Activated naive CD4-positive, alpha-beta T cell treated with anti-CD3 and anti-CD28 coated beads, Interleukin-2, amount 10 ng/mL, durations not matched to agents 7 days and 5 days (primary cell): Measurements from ENCODE around the gene APCDD1.

ENCODE experiments used
- CTCF ChIA-PET: fragments of 350-600 bp; sonication (Branson Sonifier 250); formaldehyde crosslinking; loops from one replicate; lab custom pipeline; 2021; ENCODE audit warnings: antibody characterized with exemption; lab: Charles Lee
- DNase-seq: peaks from one replicate; pipeline ENCODE4 v3.0.0-alpha.2; 2020
- H3K27ac Mint-ChIP-seq: one replicate; pipeline ENCODE4 v1.8.0; 2021; ENCODE audit warnings: mild to moderate bottlenecking, moderate library complexity, mixed read lengths
- H3K27me3 Mint-ChIP-seq: one replicate; pipeline ENCODE4 v1.8.0; 2021; ENCODE audit warnings: mild to moderate bottlenecking, mixed read lengths
- H3K36me3 Mint-ChIP-seq: one replicate; pipeline ENCODE4 v1.8.0; 2021; ENCODE audit warnings: mixed read lengths
- H3K4me1 Mint-ChIP-seq: one replicate; pipeline ENCODE4 v1.8.0; 2021; ENCODE audit warnings: mixed read lengths
- H3K4me3 Mint-ChIP-seq: one replicate; pipeline ENCODE4 v1.8.0; 2021; ENCODE audit warnings: mild to moderate bottlenecking, moderate library complexity, mixed read lengths
- H3K9me3 Mint-ChIP-seq: one replicate; pipeline ENCODE4 v1.8.0; 2021; ENCODE audit warnings: mixed read lengths

The APCDD1 gene

DNA sequence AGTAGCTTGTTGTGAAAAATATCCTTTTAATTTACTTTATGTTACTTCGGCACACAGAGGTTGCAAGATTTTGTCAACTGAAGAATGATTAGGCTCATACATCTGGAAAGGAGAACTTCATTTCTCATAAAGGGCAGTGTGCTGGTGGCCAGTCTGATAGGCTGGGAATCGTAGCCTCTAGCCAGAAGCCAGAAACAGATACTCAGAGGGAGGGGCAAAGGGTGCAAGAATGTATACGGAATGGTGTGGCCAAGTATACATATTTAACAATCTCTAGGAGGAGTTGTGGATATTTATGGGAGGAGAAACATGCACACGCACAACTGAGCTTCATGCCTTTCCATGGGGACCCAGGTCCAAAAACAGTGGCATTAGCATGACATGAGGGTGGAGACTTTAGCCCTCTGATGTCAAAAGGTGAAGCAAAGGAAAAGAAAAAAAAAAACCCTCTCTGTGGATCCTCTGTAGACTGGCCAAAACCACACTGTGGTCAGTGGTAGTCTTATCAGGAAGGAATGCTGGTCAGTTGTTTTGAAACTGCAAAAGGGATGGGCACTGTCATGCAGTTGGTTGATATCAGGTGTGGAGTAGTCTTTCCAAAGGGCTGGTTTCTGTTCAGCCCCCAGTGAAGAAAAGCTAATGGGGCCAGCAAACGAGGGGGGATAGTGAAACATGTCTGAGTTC lies 34.9 kb upstream of the APCDD1 start:
- H3K36me3 Mint-ChIP-seq = no peaks in the 10 kb centered on the region
- DNase-seq = no peak
- peaks cover 2% of the 10 kb centered on the region for H3K9me3 Mint-ChIP-seq
- no peaks in the 10 kb centered on the region for H3K4me1 Mint-ChIP-seq
- no peak overlapping the region for H3K27ac Mint-ChIP-seq
- peaks cover 3% of the 10 kb centered on the region for H3K27me3 Mint-ChIP-seq
- CTCF ChIA-PET = no interaction called here
- no peak overlapping the region for H3K4me3 Mint-ChIP-seq

DNA sequence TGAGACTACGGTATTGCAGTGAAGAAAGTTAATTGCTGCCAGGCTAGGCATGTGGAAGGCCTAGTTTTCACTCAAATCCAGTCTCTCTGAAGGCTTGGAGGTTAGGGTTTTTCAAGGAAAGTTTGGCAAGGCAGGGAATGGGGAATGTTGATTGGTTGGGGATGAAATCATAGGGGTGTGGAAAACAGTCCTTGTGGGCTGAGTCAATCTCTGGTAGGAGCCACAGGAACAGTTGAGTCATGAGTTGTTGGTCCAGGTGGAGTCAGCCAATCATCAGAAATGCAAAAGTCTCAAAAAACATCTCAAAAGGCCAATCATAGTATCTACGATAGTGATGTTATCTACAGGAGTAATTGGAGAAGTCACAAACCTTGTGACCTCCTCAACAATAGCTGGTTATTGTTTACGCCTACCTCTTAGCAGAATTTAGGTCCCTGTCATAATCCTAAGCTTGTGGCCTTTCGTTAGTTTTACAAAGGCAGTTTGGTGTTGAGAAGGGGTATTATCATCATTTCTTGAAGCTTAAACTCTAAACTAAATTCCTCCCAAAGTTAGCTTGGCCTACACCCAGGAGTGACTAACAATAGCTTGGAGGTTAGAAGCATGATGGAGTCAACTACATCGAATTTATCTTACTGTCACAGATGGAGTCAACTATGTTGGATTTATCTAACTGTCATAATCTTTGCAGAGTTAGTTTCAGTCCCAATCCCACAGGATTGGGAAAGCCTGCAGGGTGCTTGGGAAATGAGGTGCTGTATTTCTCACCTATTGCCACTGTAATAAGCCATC lies 33.7 kb upstream of the APCDD1 start:
- DNase-seq = no peak
- Mint-ChIP-seq H3K9me3 (no peaks in the 10 kb centered on the region), H3K4me1 (no peaks in the 10 kb centered on the region), H3K27ac (no peak overlapping the region), H3K27me3 (peaks cover 9% of the 10 kb centered on the region), H3K36me3 (no peaks in the 10 kb centered on the region), H3K4me3 (no peak overlapping the region)
- CTCF ChIA-PET = no interaction called here

GRCh38 chr18:10421859-10422258 lies 32.6 kb upstream of the APCDD1 start:
- Mint-ChIP-seq H3K9me3 (no peaks in the 10 kb centered on the region), H3K4me1 (no peaks in the 10 kb centered on the region), H3K27me3 (peaks cover 14% of the 10 kb centered on the region), H3K27ac (no peak overlapping the region), H3K4me3 (no peak overlapping the region), H3K36me3 (no peaks in the 10 kb centered on the region)
- DNase-seq = no peak
- CTCF ChIA-PET = no interaction called here

- H3K36me3 Mint-ChIP-seq = no peaks in the 10 kb centered on the region
- no peak overlapping the region for H3K4me3 Mint-ChIP-seq
- DNase-seq = no peak
- H3K27me3 Mint-ChIP-seq = peaks cover 14% of the 10 kb centered on the region
- CTCF ChIA-PET = no interaction called here
- no peaks in the 10 kb centered on the region for H3K9me3 Mint-ChIP-seq
- H3K27ac Mint-ChIP-seq = no peak overlapping the region
- no peaks in the 10 kb centered on the region for H3K4me1 Mint-ChIP-seq
Measured at GRCh38 chr18:10422731-10423130, 31.7 kb upstream of the APCDD1 start.

- Mint-ChIP-seq H3K36me3 (no peaks in the 10 kb centered on the region), H3K4me3 (no peak overlapping the region), H3K9me3 (no peaks in the 10 kb centered on the region), H3K27ac (no peak overlapping the region), H3K4me1 (no peaks in the 10 kb centered on the region), H3K27me3 (peaks cover 14% of the 10 kb centered on the region)
- DNase-seq = no peak
- CTCF ChIA-PET = no interaction called here
Measured at GRCh38 chr18:10424585-10425307, 29.7 kb upstream of the APCDD1 start.

- H3K27ac Mint-ChIP-seq = no peak overlapping the region
- no peak overlapping the region for H3K4me3 Mint-ChIP-seq
- no peaks in the 10 kb centered on the region for H3K36me3 Mint-ChIP-seq
- no peak for DNase-seq
- H3K27me3 Mint-ChIP-seq = peaks cover 9% of the 10 kb centered on the region
- H3K4me1 Mint-ChIP-seq = no peaks in the 10 kb centered on the region
- CTCF ChIA-PET = interaction anchor here (0.6 kb wide), 1 partner anchor 177 kb away, joined by 3 read pairs; no protein-coding TSS in a partner anchor
- H3K9me3 Mint-ChIP-seq = no peaks in the 10 kb centered on the region
Measured at GRCh38 chr18:10430677-10431076, 23.8 kb upstream of the APCDD1 start.

DNA sequence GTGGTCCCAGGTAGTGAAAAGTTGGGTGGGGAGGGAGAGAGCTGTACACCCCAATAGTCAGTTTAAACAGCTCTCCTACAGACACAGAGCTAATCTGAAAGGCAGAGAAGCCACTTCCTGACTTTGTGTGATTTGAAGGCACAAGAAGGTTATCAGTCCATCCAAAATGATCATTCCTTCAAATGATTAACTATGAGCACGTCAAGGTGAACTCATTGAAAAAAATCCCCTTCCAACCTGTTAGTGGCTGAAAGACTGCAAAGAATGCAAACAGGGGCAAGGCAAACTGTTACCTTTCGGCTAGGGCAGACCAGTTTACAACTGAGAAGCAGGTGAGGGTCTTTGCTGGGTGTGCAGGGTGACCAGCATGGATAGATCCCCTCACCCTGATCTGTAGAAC lies 22.8 kb upstream of the APCDD1 start:
- H3K4me3 Mint-ChIP-seq = no peak overlapping the region
- no peaks in the 10 kb centered on the region for H3K36me3 Mint-ChIP-seq
- no peaks in the 10 kb centered on the region for H3K4me1 Mint-ChIP-seq
- no peak overlapping the region for H3K27ac Mint-ChIP-seq
- DNase-seq = no peak
- H3K27me3 Mint-ChIP-seq = peaks cover 4% of the 10 kb centered on the region
- CTCF ChIA-PET = no interaction called here
- no peaks in the 10 kb centered on the region for H3K9me3 Mint-ChIP-seq

DNA sequence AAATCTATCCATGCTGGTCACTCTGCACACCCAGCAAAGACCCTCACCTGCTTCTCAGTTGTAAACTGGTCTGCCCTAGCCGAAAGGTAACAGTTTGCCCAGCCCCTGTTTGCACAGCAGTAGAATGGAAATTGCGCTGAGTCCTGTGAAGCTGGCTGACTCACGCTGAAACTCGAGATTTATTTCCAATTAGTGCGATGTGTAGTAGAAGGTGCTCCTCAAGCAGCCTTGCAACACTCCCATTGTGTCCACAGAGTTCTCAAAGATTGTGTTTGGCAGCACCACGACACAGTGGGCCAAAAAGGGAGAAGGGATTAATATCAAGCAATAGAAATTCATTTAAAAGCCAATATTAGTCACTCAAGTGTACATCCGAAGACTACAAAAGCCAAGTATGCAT lies 21.7 kb upstream of the APCDD1 start:
- Mint-ChIP-seq H3K4me1 (no peaks in the 10 kb centered on the region), H3K27me3 (peaks cover 4% of the 10 kb centered on the region), H3K9me3 (no peaks in the 10 kb centered on the region), H3K27ac (no peak overlapping the region), H3K36me3 (no peaks in the 10 kb centered on the region), H3K4me3 (no peak overlapping the region)
- DNase-seq = no peak
- CTCF ChIA-PET = no interaction called here

DNA sequence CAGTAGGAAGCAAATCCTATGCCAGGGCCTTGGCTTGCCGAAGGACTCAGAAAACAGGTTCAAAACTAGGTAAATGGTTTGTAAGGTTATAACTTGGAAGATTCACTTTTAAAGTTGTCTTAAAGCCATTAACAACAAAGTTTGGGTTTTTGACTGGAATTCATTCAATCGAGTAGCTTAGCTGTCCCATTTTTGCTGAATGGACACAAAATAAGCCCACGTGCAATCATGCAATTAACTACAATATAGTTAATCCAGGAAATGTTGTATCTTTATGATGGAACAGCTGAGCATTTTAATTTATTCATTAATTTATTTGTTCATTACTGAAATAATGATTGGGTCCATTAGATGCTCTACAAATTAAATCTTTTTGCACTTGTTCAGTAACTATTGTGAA lies 18.3 kb upstream of the APCDD1 start:
- no peaks in the 10 kb centered on the region for H3K4me1 Mint-ChIP-seq
- H3K27me3 Mint-ChIP-seq = peaks cover 11% of the 10 kb centered on the region
- DNase-seq = no peak
- no peaks in the 10 kb centered on the region for H3K36me3 Mint-ChIP-seq
- H3K4me3 Mint-ChIP-seq = no peak overlapping the region
- CTCF ChIA-PET = no interaction called here
- no peak overlapping the region for H3K27ac Mint-ChIP-seq
- H3K9me3 Mint-ChIP-seq = no peaks in the 10 kb centered on the region

DNA sequence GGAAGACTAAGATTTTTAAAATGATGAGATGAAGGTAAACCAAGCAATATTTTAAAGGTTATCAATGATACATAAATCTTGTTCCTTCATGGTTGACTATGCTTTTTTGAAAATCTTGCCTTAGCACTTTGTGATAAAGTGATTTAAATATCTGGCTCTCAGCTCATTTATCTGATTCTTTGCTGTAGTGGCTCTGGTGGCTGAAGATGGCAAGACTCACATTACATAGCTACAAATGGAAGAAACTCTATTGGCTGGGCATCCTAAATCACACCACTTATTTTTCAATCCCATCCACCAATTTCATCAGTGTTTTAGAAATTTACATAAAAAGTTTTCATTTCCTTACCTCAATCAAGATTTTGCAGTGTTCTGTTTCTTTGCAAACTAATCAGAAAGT lies 16.6 kb upstream of the APCDD1 start:
- Mint-ChIP-seq H3K4me3 (no peak overlapping the region), H3K36me3 (no peaks in the 10 kb centered on the region), H3K9me3 (no peaks in the 10 kb centered on the region), H3K27me3 (peaks cover 11% of the 10 kb centered on the region), H3K4me1 (no peaks in the 10 kb centered on the region), H3K27ac (no peak overlapping the region)
- no peak for DNase-seq
- CTCF ChIA-PET = interaction anchor here (1.0 kb wide), 1 partner anchor 142 kb away, joined by 3 read pairs; no protein-coding TSS in a partner anchor

DNA sequence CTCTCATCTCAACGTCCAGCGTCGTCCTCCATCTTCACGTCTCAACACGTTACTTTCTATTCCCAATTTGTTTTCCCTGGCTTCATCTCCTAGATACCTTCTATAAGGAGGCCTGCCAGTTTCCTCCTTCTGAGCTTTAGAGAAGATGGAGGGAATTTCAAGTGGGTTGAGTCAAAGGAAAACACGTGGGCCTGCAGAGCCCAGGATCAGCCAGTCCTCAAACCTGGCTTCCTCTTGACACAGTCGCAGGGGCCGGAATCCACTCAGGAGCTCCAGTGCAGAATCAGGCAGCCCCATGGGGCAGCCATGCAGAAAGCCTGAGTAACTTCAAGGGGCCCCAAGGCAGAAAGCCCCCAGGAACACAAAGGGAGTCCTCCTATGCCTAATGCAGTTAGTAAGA lies 14.5 kb upstream of the APCDD1 start:
- no peaks in the 10 kb centered on the region for H3K36me3 Mint-ChIP-seq
- no peaks in the 10 kb centered on the region for H3K9me3 Mint-ChIP-seq
- H3K27me3 Mint-ChIP-seq = peaks cover 13% of the 10 kb centered on the region
- CTCF ChIA-PET = no interaction called here
- H3K27ac Mint-ChIP-seq = no peak overlapping the region
- H3K4me1 Mint-ChIP-seq = no peaks in the 10 kb centered on the region
- no peak overlapping the region for H3K4me3 Mint-ChIP-seq
- no peak for DNase-seq

DNA sequence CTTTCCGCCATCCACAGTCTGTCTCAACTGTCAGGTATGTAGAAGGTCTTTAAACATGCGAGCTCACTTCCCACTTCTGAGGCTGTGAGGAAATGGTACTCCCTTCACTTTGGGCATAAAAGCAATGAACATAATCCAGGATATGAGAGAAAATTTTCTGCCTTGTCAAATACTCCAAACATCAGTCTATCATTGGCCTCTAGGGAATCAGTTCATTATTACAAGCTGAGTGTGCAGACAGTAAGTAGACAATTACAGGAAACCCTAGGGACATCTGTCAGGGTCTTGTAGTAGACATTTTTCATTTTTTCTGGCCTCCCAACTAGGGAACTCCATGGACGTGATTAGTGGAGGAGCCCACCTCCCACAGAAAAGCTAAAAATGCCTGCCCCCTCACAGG lies 13.6 kb upstream of the APCDD1 start:
- CTCF ChIA-PET = no interaction called here

DNA sequence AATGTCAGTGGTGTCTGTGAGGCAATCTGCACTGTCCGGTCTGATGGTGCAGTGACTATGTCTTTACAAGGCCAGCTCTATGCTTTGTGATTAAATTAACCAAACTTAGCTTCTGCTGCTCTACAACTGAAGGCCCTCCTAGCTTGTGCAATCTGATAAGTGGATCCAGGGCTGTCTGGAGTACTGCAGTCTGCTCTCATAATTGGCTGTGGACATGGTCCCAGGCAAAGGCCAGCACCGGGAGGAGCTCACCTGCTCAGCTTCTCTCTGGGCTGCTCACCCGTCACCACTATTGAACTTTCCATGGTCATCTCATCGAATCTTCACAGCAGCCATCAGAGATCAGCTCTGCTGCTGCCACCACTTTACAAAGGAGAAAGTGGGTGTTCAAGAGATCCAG lies 13.0 kb upstream of the APCDD1 start:
- Mint-ChIP-seq H3K4me3 (no peak overlapping the region), H3K27ac (no peak overlapping the region), H3K9me3 (no peaks in the 10 kb centered on the region), H3K4me1 (no peaks in the 10 kb centered on the region), H3K36me3 (no peaks in the 10 kb centered on the region), H3K27me3 (peaks cover 13% of the 10 kb centered on the region)
- CTCF ChIA-PET = interaction anchor here (0.6 kb wide), 1 partner anchor 169 kb away, joined by 3 read pairs; no protein-coding TSS in a partner anchor
- no peak for DNase-seq

More for the DNA sequence above, 13.6 kb upstream of the APCDD1 start:
- H3K4me1 Mint-ChIP-seq = no peaks in the 10 kb centered on the region
- H3K4me3 Mint-ChIP-seq = no peak overlapping the region
- no peaks in the 10 kb centered on the region for H3K36me3 Mint-ChIP-seq
- H3K9me3 Mint-ChIP-seq = no peaks in the 10 kb centered on the region
- H3K27ac Mint-ChIP-seq = no peak overlapping the region
- DNase-seq = no peak
- peaks cover 13% of the 10 kb centered on the region for H3K27me3 Mint-ChIP-seq

DNA sequence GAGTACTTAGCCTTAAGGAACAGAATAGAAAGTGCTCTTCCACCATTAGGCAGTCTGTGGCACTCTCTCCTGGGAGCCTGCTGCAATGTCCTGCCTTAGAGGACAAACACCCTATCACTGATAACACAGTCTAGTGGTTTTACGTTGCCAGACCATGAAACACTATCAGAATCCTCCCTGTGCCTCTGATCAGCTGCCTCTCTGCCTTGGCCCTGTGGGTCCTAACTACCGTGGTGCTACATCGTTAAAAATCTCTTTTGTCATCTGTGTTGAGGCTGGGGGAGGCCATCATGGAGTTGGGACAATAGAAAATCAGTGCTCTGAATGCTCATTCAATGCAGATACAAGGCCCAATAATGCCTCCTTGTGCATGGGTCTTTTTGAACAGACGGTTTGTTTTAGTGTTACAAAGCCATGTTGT lies 11.9 kb upstream of the APCDD1 start:
- no peaks in the 10 kb centered on the region for H3K36me3 Mint-ChIP-seq
- H3K9me3 Mint-ChIP-seq = no peaks in the 10 kb centered on the region
- H3K4me1 Mint-ChIP-seq = no peaks in the 10 kb centered on the region
- no peak for DNase-seq
- no peak overlapping the region for H3K4me3 Mint-ChIP-seq
- CTCF ChIA-PET = no interaction called here
- H3K27me3 Mint-ChIP-seq = peaks cover 15% of the 10 kb centered on the region
- H3K27ac Mint-ChIP-seq = no peak overlapping the region
